ENCODE measurements around the gene RLBP1.

RLBP1 gene

GRCh38 chr15:89197503-89197971 lies 23.8 kb downstream of the RLBP1 start:
- no peak overlapping the region for H3K4me3 ChIP-seq (ENCODE audit: low read length)
- DNase-seq (ENCODE audit: low read depth) = no peak
- no peak for TF ChIP-seq CTCF (conservative IDR thresholded peaks at IDR 0.05; ENCODE audit: low read length)

GRCh38 chr15:89196994-89197393 lies 24.4 kb downstream of the RLBP1 start:
- H3K4me3 ChIP-seq (ENCODE audit: low read length) = no peak overlapping the region
- no peak for TF ChIP-seq CTCF (conservative IDR thresholded peaks at IDR 0.05; ENCODE audit: low read length)
- DNase-seq (ENCODE audit: low read depth) = no peak

GRCh38 chr15:89196241-89196640 lies 25.1 kb downstream of the RLBP1 start:
- no peak for DNase-seq (ENCODE audit: low read depth)
- no peak for TF ChIP-seq CTCF (conservative IDR thresholded peaks at IDR 0.05; ENCODE audit: low read length)
- no peak overlapping the region for H3K4me3 ChIP-seq (ENCODE audit: low read length)

GRCh38 chr15:89195836-89196235 lies 25.5 kb downstream of the RLBP1 start:
- TF ChIP-seq CTCF (conservative IDR thresholded peaks at IDR 0.05; ENCODE audit: low read length) = no peak
- H3K4me3 ChIP-seq (ENCODE audit: low read length) = no peak overlapping the region
- no peak for DNase-seq (ENCODE audit: low read depth)

GRCh38 chr15:89194608-89195007 lies 26.8 kb downstream of the RLBP1 start:
- no peak for DNase-seq (ENCODE audit: low read depth)
- H3K4me3 ChIP-seq (ENCODE audit: low read length) = no peak overlapping the region
- TF ChIP-seq CTCF (conservative IDR thresholded peaks at IDR 0.05; ENCODE audit: low read length) = no peak

DNA sequence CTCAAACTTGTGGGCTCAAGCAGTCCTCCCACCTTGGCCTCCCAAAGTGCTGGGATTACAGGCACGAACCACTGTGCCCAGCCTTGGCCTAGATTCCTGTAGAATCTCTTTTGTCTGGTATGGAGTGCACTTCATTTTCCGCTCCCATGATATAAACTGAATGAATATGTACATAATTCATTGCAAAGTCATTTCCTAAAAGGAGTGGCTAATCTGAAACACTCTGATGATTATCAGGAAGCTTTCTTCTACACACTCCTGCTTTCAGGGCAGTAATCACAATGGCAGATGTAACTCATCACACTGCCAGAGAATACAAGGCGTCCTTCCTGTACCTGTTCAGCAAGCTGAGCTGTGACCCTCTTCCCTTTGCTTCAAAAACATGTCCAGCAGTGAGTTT lies 28.6 kb downstream of the RLBP1 start:
- no peak overlapping the region for H3K4me3 ChIP-seq (ENCODE audit: low read length)
- no peak for TF ChIP-seq CTCF (conservative IDR thresholded peaks at IDR 0.05; ENCODE audit: low read length)
- DNase-seq (ENCODE audit: low read depth) = no peak

DNA sequence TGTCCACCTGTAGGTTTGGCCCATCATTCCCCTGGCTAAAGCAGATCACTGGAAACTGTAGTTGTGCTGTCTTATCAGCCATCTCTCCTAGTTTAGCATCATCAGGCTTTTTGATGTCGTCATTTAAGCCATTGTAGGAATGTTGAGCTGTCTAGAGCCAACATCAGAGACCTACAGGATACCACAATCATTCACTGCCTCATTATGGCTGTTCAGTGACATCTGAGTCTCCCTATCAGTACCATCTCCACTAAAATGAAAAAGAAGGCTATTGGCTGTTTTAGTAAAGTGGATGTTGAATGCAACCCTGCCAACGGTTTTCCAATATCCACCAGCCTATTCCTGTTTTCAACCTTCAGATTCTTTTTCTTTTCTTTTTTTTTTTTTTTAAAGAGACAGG lies 29.2 kb downstream of the RLBP1 start:
- TF ChIP-seq CTCF (conservative IDR thresholded peaks at IDR 0.05; ENCODE audit: low read length) = no peak
- H3K4me3 ChIP-seq (ENCODE audit: low read length) = no peak overlapping the region
- DNase-seq (ENCODE audit: low read depth) = no peak
